ENCODE measurements around the gene DDX42.

DDX42 gene

GRCh38 chr17:63826468-63827001 is 52.6 kb downstream of the DDX42 start:
- DNase-seq = no peak

- DNase-seq = peak; percentile 93 to 97
Observed at GRCh38 chr17:63827002-63827800, 53.2 kb downstream of the DDX42 start, which contains the start of the genes FTSJ3 and PSMC5. Gene FTSJ3, minus strand, starts transcription at chr17:63827663. Its CDS starts 761 bp downstream, at chr17:63826902. Gene PSMC5, plus strand, starts transcription at chr17:63827431. Its CDS starts 60 bp downstream, at chr17:63827491.

- no peak for DNase-seq
Observed at GRCh38 chr17:63827801-63828221, 53.8 kb downstream of the DDX42 start.

- DNase-seq = no peak
Observed at GRCh38 chr17:63828936-63829335, 55.0 kb downstream of the DDX42 start.

GRCh38 chr17:63830278-63830677 is 56.3 kb downstream of the DDX42 start:
- DNase-seq = no peak

- DNase-seq = no peak
Observed at GRCh38 chr17:63830904-63831491, 57.0 kb downstream of the DDX42 start.

- no peak for DNase-seq
Observed at GRCh38 chr17:63831505-63831904, 57.5 kb downstream of the DDX42 start.

GRCh38 chr17:63832014-63832413 is 58.0 kb downstream of the DDX42 start:
- no peak for DNase-seq

- no peak for DNase-seq
Observed at GRCh38 chr17:63832455-63832854, 58.5 kb downstream of the DDX42 start.

- DNase-seq = no peak
Observed at GRCh38 chr17:63833026-63833740, 59.2 kb downstream of the DDX42 start.

GRCh38 chr17:63833741-63834373 is 59.9 kb downstream of the DDX42 start:
- DNase-seq = no peak

- peak; percentile 47 to 75 for DNase-seq
Observed at GRCh38 chr17:63834431-63835166, 60.6 kb downstream of the DDX42 start.

GRCh38 chr17:63835167-63835720 is 61.3 kb downstream of the DDX42 start:
- no peak for DNase-seq

GRCh38 chr17:63836811-63837210 is 62.8 kb downstream of the DDX42 start:
- DNase-seq = no peak

GRCh38 chr17:63837480-63837879 is 63.5 kb downstream of the DDX42 start:
- DNase-seq = no peak

- no peak for DNase-seq
Observed at GRCh38 chr17:63837962-63838600, 64.1 kb downstream of the DDX42 start.

- DNase-seq = no peak
Observed at GRCh38 chr17:63838631-63839171, 64.7 kb downstream of the DDX42 start.

GRCh38 chr17:63840591-63841349 is 66.8 kb downstream of the DDX42 start:
- DNase-seq = no peak

- DNase-seq = peak in 1 of 2 donors; percentile 34
Observed at GRCh38 chr17:63841350-63842172, 67.6 kb downstream of the DDX42 start.

Data from stimulated activated CD4-positive, alpha-beta T cell treated with anti-CD3 and anti-CD28 coated beads, Interleukin-2, amount 100 ng/mL, for 24 hours (primary cell).